Right lobe of liver (tissue), 4 donors: ENCODE results near the gene TTC7B.

Experiments
- POLR2A ChIP-seq: fragments of 450-650 bp; IDR thresholded peaks from one replicate; pipeline ENCODE4 v1.6.1; 2017; ENCODE audit warnings: antibody characterized with exemption, mild to moderate bottlenecking
- TF ChIP-seq, protein P1 (sequence below), 4 donors: fragments of 200-600 bp in 3 of 4; fragments of 450-650 bp in 1 of 4; IDR thresholded peaks; one replicate each; pipeline versions ENCODE4 v1.5.1 to v1.8.0; 2016 to 2022; ENCODE audit warnings: antibody characterized with exemption in 4 of 4, mild to moderate bottlenecking in 2 of 4
- donor health status: DM: no; HTN: no; CAD: no.
- donor health status: DM: no; HTN: no; CAD: no.
- donor health status: DM: no; HTN: yes; CAD: no.

GRCh38 chr14:90773196-90773486 is 43.1 kb downstream of the TTC7B start:
- TF ChIP-seq, protein P1, sequence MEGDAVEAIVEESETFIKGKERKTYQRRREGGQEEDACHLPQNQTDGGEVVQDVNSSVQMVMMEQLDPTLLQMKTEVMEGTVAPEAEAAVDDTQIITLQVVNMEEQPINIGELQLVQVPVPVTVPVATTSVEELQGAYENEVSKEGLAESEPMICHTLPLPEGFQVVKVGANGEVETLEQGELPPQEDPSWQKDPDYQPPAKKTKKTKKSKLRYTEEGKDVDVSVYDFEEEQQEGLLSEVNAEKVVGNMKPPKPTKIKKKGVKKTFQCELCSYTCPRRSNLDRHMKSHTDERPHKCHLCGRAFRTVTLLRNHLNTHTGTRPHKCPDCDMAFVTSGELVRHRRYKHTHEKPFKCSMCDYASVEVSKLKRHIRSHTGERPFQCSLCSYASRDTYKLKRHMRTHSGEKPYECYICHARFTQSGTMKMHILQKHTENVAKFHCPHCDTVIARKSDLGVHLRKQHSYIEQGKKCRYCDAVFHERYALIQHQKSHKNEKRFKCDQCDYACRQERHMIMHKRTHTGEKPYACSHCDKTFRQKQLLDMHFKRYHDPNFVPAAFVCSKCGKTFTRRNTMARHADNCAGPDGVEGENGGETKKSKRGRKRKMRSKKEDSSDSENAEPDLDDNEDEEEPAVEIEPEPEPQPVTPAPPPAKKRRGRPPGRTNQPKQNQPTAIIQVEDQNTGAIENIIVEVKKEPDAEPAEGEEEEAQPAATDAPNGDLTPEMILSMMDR (IDR thresholded peaks at IDR 0.05) = no peak
- no peak for TF ChIP-seq POLR2A
